Activated CD4-positive, alpha-beta T cell treated with anti-CD3 and anti-CD28 coated beads, Interleukin-2, Interleukin-4, amounts not matched to agents 100 ng/mL and 50 ng/mL, durations not matched to agents 16 hours and 8 hours (primary cell): Measurements from ENCODE around the gene LIMA1.
"Not testable (repeated sequence)": the region's sequence is repeated elsewhere in the genome, so short reads cannot be mapped to it uniquely, and the experiment has no call there.

Experiments used
- DNase-seq: peaks from one replicate; pipeline ENCODE4 v3.0.0-alpha.2; 2020; ENCODE audit warnings: low spot score

LIMA1 gene

DNA sequence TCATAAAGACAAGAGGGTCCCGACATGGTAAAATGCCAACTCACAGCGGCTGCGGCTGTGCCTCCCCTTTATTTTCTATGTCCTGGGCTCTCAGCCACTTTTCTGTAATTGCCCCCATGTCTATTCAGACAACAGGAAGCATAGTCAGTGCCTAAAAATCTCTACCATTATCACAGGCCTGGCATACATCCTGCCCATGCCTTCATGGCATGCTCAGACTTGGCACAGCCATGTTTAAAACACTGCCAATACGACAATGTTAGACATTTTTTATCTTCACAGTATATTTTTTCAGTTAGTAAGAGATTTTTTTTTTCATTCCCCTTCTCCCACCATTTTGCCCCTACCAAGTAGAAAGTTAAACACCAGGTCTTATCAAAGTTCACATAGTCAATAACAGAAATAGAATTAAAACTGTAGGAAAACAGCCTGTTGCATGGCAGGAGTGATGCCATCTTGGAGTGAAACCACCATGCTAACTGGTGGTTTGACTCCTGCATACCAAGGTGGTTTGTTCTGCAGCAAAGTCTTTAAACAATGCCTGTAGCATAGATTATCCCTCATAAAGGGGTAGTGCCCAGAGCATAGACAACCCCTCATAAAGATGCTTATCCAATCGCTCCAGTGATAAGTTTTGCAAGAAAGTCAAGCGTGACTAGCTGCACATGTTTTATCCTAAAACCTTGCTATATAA is 97.2 kb downstream of the LIMA1 start:
- DNase-seq = no peak

DNA sequence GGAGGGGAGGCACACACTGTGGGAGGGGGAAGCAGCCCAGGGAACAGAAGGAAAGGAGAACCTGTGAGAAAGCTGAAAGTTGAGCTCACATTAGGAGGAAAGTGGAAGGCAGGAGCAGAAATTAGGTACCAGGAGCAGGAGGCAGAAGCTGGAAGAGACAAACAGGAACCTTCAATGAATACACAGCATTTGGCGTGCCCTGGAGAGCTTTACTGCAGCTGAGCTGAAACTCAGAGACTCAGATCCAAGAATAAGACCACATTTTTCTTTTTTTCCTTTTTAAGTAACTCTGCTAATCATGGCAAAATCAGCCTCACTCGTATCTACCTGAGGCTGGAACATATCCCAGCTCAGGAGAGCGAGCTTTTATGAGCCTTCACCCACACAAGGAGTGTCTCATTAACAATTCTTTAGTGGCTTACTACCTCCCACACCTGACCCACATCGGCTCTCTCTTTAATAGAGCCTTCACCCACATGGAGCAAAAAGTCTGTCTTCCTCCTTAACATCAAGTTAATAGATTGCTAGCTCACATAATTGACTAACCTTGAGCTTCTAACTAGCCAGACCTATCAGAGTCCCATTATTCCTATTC is 97.9 kb downstream of the LIMA1 start:
- no peak for DNase-seq

DNA sequence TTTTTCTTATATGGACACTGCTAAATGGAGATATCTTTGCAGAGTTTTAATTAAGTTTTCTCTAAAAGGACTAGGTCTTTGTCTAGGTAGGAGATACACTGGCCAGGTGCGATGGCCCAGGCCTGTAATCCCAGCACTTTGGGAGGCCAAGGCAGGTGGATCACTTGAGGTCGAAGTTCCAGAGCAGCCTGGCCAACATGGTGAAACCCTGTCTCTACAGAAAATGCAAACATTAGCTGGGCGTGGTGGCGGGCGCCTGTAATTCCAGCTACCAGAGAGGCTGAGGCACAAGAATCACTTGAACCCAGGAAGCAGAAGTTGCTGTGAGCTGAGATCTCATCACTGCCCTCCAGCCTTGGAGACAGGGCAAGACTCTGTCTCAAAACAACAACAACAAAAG is 99.1 kb downstream of the LIMA1 start:
- DNase-seq = no peak

DNA sequence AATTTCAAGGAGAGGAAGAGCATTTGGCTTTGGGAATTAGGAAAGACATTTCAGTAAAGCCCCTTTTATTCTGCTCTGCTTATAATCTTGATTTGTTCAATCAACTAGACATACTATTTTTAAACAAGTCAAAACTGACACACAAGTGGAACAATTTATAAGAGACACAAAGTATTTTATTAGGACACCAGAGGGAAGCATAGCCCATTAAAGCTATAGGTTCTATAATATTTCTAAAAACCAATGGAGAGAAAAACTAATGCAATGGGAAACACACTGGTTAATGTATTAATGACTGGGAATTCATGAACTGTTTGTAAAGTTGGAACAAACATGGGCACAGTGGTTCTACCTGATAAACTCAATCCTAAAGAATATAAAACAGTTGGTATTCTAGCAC is 100.9 kb downstream of the LIMA1 start:
- no peak for DNase-seq

DNA sequence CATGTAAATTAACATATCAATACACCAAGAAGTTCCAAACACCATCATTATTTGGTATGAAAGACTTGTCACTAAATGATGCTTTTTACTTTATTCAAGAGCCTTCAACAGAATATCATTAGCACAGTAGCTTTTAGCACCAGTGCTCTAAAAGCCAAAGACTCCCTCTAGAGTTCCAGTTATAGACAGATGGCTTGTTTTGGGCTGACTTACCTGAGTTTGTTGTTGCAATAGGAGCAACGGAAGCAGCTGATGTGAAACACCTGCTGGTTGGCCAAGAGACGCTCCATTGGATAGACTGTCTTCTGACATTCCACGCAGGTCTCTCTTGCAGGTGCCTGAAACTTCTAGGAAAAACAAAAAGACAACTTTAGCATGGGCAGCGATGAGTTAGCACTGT is 101.6 kb downstream of the LIMA1 start:
- DNase-seq = no peak

DNA sequence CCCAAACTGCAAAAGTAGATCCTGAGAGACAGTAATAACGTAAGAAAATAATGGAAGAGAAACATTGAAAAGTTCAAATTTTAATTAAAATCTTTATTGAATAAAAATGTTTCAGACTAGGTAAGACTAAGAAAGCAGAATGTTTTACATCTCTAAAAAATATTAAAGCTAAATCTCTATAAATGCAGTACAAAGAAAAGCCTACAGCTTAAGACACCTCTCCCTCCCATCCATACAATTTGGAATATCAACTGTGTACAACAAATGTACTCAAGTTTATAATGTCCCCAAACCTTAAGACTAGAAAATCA is 107.6 kb downstream of the LIMA1 start:
- DNase-seq = no peak

DNA sequence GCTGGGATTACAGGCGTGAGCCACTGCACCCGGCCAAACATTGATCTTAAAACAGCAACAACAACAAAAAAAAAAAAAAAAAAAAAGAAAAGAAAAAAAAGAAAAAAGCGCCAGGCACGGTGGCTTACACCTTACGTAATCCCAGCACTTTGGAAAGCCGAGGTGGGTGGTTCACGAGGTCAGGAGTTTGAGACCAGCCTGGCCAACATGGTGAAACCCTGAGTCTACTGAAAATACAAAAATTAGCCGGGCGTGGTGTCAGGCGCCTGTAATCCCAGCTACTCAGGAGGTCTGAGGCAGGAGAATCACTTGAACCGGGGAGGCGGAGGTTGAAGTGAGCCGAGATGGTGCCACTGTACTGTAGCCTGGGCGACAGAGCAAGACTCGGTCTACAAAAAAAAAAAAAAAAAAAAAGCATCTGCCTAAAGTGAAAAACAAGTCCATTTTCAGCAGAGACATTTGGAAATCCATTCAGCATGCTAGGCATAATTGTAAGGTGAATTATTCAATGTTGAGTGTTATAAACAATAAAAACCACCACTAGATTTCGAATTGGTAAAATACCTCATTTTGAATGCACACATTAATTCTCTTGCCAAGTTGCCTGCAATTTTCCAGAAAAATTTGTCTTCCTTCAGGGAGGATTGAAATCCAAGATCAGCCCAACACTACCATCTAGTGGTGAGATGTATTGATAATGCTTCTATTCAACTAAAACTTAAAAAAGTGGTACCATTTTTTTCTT is 108.2 kb downstream of the LIMA1 start:
- DNase-seq = peak; percentile 46

DNA sequence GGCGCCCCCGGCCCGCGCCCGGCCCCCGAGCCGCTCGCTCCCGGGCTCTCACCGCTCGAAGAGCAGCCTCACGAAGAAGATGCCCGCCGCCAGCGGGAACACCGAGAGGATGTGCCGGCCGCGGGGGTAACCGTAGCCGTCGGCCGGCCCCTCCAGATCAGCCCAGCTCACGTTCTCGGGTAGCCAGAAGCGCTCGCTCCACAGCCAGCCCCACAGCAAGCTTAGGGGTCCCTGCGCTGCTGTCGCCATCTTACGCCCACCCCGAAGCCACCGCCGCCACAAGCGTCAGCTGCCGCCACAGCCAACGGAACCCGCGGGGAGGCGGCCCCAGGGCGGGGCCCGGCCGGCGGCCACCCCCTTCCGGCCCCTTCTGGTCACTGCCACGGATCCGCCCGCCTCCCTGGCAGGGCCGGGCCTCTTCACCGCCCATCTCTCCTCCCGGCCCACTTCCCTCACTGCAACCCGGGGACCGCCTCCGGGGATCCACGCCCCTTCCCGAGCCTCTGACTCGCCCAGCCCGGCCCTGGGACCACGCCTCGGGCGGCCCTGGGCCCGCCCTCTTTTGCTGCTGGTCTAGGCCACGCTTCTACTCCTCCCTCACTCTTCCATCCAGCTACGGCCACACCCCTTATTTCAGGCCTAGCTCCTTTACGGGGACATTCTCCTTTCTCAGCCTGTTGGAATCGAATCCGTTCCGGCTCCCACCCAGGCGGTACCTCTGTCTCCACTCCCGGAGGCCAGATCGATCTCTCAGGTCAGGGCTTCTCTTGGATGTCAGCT is 116.1 kb downstream of the LIMA1 start, which contains the start of gene CERS5:
Gene CERS5 (minus strand): TSS at position 321 of the 780 bp plus-strand sequence. CDS start 72 bp downstream, at position 249.
- peak; percentile 99 for DNase-seq

DNA sequence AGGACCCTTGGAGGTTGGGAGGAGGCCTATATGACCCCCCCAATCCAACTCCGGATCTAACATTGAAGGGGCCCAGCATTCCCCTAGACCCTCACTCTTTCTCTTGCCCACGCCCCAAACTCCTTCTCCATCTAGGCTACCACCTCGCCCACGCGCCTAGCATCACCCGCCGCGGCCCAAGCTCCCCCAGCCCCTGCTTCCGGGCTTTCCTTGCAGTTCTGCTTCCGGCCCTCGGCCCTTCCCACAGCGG is 116.6 kb downstream of the LIMA1 start:
- DNase-seq = peak; percentile 48

DNA sequence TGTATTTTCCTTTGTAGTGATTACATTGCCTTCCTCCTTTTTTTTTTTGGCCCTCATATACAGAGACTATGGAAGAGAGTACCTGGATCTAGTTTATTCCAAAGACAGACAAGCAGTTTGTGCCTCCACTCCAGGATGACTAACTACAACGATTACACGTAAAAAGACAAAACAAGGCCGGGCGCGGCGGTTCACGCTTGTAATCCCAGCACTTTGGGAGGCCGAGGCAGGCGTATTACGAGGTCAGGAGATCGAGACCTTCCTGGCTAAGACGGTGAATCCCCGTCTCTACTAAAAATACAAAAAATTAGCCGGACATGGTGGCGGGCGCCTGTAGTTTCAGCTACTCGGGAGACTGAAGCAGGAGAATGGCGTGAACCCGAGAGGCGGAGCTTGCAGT is 118.4 kb downstream of the LIMA1 start:
- DNase-seq = no peak

DNA sequence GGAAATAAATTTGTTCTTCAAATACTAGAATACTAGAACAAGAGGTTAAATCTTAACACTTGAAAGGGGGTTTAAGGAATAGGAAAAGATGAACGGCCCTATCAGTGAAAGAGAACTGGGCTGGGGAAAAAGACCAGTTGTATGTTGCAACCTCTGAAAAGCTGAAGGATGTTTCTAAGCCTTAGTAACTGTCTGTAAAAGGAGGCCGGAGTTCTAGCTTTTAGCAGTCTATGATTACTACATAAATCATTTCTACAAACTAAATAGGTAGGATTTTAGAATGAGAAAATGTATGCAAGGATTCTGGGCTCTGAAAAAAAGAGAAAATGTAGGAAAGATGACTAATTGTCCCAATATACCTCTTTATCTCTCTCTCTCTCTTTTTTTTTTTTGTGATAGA is 121.1 kb downstream of the LIMA1 start:
- no peak for DNase-seq

DNA sequence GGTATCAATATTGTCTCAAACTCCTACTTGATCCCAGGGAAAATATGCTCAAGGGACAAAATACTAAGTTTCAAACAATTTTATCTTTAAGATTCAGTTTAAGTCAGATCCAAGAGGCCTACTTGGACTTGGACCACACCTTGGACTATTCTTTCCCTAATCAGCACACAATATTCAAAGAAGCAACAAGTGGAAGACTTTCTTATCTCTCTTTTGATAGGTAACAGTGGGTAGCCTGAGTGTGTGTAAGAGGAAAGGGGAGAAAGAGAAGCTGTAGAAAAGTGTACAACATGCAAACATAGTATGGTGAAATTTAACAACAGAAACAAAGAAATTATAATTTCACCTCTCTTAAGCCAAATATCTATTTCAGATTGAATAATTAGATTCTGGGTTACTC is 122.7 kb downstream of the LIMA1 start:
- no peak for DNase-seq

DNA sequence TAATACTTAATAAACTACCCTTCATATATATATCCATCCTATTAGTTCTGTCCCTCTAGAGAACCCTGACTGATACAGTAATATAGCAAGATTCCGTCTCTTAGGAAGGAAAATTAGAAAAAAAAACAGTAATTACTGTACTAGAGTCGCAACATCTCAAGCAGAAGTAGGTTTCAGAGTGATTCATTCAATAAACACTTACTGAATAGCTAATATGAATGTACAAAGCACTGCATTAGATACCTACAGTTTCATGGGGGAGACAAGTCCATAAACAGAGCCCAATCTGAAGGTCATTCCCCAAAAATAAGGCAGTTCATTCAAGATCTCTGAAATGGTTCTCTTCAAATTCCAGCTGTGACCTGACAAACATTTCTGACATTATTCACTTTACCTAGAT is 126.1 kb downstream of the LIMA1 start:
- DNase-seq = no peak

DNA sequence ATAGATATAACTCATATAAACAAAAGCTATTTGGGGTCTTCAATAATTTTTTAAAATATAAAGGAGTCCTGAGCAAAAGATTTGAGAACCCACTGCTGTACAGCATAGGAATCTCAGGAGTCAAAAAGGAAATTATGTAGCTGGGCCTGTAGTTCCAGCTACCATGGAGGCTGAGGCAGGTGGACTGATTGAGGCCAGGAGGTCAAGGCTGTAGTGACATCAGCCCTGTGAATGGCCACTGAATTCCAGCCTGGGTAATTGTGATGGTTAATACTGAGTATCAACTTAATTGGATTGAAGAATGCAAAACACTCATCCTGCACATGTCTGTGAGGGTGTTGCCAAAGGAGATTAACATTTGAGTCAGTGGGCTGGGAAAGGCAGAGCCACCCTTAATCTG is 126.7 kb downstream of the LIMA1 start:
- DNase-seq = no peak

DNA sequence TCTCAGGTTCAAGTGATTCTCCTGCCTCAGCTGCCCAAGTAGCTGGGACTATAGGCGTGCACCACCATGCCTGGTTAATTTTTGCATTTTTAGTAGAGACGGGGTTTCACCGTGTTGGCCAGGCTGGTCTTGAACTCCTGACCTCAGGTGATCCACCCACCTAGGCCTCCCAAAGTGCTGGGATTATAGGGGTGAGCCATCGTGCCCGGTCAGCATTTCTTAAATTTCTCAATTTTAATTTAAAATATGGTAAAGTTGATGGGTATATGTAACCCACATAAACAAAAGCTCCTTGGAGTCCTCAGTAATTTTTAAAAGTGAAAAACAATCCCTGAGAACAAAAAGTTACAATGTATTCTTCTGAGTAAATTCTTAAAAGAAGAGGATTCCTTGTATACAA is 128.4 kb downstream of the LIMA1 start:
- not testable (repeated sequence) for DNase-seq

DNA sequence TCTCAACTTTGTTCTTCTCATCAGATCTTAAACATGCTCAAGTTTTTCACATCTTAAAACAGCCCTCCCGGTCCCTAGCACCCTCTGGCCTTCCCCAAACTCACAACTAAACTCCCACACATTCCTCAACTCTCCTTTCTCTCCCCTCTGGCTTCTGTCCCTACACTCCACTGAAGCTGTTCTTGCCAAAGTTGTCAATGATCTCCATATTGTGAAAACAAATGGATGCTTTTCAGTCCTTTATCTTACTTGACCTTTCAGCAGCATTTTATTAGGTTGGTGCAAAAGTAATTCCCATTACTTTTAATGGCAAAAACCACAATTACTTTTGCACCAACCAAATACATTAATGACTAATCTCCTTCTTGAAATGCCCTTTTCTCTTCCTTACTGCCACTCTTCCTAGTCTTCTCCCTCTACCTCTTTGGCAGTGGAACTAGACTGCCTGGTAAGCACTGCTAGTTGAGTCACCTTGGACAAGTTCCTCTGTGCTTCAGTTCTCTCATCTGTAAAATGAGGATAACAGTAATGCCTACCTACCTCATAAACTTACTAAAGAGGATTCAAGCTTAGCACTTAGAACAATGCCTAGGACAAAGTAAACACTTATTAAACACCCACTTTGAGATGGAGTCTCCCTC is 132.2 kb downstream of the LIMA1 start:
- DNase-seq = no peak

DNA sequence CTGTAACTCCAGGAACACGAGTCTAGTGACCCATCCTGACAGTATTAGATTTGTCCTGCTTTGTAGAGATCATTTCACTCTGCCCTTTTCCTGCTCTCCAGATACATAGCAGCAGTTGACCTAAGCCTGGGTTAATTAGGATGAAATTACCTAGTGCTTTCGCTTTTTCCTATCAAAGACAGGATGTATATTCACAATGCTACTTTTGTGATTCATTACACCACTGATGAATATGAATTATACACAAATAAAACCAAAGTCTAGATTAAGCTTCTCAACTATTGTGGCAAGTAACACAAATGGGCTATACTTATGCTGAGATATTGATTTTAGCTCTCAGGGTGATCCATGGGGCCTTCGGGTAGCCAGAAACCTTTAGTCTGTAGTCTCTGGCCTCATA is 134.0 kb downstream of the LIMA1 start:
- DNase-seq = peak; percentile 42

DNA sequence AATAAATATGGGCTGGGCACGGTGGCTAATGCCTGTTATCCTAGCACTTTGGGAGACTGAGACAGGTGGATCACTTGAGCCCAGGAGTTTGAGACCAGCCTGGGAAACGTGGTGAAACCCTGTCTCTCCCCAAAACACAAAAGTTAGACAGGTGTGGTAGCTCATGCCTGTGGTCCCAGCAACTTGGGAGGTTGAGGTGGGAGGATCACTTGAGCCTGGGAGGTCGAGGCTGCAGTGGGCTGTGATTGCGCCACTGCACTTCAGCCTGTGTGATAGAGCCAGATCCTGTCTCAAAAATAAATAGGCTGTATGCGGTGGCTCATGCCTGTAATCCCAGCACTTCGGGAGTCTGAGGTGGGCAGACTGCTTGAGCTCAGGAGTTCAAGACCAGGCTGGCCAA is 135.3 kb downstream of the LIMA1 start:
- DNase-seq = not testable (repeated sequence)

DNA sequence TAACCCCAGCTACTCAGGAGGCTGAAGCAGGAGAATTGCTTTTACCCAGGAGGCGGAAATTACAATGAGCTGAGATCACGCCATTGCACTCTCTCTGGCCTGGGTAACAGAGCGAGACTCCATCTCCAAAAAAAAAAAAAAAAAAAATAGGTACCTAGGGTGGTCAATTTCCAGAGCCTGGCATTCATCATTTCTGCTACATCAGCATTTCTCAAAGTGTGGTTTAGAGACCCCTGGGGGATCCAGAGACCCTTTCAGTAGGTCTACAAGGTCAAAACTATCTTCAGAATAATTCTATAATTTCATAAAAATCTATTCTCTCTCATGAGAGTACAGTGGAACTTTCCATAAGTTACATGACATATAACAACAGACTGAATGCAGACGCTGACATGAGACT is 136.0 kb downstream of the LIMA1 start:
- DNase-seq = no peak

DNA sequence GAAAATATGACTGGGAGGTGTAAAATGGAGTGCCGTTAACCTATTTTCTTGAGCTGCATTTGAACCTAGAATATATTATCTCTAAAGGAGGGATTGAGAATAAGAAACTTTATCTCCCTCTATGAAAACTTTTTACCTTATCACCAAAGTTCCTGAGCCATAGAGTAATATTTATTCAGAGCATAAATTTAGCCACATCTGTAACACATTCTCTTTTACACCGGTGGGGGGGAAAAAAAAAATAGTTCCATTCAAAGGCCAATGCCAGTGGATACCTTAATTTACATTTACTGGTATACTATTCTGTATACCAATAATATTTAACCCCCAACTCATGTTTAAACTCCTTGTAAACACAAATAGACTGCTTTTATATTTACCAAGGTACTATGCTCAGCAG is 137.9 kb downstream of the LIMA1 start:
- DNase-seq = no peak

DNA sequence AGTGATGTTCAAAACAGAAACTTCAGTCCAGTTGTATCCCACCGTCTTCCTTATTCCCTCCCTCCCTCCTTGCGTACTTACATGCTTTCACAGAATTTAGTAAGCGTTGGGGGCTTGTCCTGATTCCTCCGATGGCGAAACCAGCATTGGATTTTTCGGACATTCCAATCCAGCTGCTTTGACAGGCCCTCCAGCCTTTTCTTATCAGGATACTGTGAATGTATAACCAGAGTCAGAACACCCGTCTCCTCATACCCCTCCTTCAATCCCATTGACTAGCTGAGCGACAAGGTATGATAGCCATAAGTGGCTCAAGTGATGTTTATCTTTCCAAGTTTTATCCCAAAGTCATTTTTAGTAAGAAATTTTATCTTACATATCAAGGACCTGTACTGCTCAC is 140.3 kb downstream of the LIMA1 start:
- DNase-seq = no peak

DNA sequence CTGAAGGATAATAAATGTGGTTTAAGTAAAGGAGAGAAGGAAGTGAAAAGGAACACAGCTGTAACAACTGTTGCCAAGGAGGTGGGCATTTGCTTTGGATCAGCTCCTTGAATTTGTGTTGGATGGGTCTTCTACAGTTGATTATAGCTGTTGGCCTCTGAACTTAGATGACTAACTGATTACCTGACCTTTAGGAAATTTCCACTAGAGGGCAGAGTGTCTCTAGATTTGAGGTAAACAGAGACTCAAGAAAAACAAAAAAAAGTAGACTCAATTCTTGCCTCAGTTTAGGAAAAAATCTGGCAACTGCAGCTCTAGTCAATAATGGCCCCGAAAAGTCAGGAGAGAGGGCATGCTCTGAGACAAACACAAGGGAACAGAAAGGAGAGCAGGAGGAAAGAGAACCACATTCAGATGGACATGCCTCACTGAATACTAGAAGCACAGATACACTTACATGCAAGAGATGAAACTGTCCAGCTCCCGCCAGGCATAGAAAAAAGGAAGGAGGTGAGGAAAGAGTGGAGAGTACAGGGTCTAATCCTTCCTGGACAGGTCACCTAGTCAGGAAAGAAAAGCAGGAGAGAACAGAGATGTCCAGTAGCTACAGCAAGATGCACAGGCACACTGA is 150.7 kb downstream of the LIMA1 start:
- DNase-seq = peak; percentile 68
